HG02870 (cell line): ENCODE results near the gene TALDO1.
"Not testable (repeated sequence)": the region's sequence is repeated elsewhere in the genome, so short reads cannot be mapped to it uniquely, and the experiment has no call there.

Experiments used
- ATAC-seq: cut with Tn5 transposase; IDR thresholded peaks from one replicate; pipeline ENCODE4 v1.9.1; 2021; ENCODE audit warnings: mild to moderate bottlenecking, moderate library complexity; ENCODE audit not compliant: unreplicated experiment

TALDO1 gene

GRCh38 chr11:733072-733471 is 14.2 kb upstream of the TALDO1 start:
- ATAC-seq: no peak

DNA sequence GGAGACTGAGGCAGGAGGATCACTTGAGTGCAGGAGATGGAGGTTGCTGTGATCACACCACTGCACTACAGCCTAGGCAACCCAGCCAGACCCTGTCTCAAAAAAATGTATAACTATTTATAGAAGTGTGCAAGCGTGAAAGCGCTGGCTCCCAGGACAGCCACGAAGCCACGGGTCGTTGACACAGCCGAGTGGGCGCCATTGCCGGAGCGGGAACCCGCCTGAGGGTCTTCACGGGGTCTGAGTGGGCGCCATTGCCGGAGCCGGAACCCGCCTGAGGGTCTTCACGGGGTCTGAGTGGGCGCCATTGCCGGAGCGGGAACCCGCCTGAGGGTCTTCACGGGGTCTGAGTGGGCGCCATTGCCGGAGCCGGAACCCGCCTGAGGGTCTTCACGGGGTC is 12.7 kb upstream of the TALDO1 start:
- ATAC-seq: not testable (repeated sequence)

DNA sequence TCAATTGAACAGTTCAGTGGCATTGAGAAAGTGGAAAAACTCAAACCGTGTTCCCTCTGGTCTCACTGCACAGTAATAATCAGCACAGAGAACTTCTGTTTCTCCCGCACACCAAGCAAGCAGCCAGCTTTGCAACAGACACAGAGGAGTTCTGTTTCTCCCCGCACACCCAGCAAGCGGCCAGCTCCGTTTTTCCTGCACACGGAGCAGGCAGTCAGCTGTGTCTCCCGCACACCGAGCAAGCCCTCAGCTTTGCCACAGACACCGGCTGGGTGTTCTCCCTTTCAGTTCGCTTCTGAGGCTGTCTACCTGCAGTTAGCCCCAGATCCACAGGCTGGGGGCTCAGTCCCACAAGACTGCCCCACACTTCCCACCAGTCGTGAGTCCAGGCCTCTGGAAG is 9.9 kb upstream of the TALDO1 start:
- no peak for ATAC-seq

GRCh38 chr11:737899-738298 is 9.4 kb upstream of the TALDO1 start:
- not testable (repeated sequence) for ATAC-seq

DNA sequence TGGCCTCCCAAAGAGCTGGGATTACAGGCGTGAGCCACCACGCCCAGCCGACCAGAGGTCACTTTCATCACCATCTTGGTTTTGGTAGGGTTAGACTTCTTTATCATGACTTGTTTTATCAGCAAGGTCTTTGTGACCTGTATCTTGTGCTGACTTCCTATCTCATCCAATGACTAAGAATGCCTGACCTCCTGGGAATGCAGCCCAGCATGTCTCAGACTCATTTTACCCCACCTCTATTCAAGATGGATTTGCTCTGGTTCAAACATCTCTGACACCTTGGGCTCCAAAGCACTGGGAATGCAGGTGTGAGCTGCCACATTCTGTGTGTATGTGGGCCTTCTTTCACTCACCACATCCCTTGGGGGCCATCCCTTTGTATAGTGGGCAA is 5.1 kb upstream of the TALDO1 start:
- no peak for ATAC-seq

DNA sequence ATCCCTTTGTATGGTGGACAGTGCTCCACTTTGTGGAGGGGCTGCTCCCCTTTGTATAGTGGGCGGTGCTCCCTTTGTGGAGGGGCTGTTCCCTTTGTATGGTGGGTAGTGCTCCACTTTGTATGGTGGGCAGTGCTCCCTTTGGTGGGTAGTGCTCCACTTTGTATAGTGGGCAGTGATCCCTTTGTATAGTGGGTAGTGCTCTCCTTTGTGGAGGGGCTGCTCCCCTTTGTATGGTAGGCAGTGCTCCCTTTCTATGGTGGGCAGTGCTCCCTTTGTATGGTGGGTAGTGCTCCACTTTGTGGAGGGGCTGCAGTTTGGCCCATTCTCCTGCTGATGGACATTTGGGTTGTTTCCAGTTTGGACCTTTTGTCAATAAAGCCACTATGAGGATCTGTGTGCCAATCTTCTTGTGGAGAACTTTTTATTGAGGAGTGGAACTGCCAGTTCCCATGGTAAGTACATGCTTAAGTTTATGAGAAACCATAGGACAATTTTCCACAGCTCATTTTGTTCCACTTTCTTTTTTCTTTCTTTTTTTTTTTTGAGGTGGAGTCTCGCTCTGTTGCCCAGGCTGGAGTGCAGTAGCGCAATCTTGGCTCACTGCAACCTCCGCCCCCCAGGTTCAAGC is 4.6 kb upstream of the TALDO1 start:
- no peak for ATAC-seq

- no peak for ATAC-seq
Measured at GRCh38 chr11:745428-745827, 1.8 kb upstream of the TALDO1 start.

DNA sequence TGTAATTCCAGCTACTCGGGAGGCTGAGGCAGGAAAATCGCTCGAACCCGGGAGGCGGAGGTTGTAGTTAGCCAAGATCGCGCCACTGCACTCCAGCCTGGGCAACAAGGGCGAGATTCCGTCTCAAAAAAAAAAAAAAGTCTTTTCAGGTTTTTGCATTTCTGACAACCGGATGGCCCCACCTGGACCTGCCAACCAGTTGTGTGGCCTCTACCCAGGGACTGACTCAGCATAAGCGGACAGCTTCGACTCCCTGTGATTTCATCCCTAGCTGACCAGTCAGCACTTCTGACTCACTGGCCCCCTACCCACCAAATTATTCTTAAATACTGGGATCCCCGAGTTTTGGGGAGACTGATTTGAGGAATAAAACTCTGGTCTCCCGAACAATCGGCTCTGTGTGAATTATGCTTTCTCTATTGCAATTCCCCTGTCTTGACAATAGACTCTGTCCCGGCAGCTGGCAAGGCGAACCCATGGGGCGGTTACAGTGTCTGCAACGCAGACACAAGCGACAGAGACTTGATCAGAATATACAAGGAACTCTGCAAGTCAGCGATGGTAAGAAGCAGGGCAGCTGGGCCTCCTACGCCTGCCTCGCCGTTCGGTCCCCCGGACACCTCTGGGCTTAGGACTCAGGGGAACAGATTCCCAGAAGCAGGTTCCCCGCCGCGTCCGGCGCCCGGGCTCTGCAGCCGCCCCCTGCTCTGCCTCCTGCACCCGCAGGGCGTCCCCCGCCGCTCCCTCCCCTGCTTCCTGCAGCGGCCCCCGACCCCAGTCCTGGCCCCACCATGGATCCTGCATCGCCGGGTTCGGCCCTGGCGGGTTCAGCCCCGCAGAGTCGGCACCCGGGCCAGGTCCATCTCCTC is 741 bp upstream of the TALDO1 start:
- peak; percentile 24 for ATAC-seq

GRCh38 chr11:748007-748359 is 719 bp downstream of the TALDO1 start:
- no peak for ATAC-seq

DNA sequence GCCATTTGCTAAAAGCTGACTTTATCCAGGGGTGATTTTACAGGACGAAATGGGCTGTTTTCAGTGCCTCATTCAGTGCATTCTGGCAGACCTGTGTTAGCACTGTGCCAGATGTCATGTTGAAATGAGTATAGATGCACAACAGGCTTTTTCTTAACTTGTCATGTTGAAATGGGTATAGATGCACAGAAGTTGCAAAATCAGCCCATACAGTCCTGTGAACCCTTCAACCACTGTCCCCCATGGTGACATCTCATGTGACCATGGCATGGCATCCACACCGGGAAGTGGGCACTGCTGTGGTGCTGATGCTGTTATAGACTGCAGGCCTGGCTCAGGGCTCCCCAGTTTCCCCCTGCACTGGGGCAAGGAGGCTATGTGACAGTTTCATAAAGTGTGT is 2.5 kb downstream of the TALDO1 start:
- no peak for ATAC-seq

GRCh38 chr11:760236-760635 is 13.0 kb downstream of the TALDO1 start:
- no peak for ATAC-seq

DNA sequence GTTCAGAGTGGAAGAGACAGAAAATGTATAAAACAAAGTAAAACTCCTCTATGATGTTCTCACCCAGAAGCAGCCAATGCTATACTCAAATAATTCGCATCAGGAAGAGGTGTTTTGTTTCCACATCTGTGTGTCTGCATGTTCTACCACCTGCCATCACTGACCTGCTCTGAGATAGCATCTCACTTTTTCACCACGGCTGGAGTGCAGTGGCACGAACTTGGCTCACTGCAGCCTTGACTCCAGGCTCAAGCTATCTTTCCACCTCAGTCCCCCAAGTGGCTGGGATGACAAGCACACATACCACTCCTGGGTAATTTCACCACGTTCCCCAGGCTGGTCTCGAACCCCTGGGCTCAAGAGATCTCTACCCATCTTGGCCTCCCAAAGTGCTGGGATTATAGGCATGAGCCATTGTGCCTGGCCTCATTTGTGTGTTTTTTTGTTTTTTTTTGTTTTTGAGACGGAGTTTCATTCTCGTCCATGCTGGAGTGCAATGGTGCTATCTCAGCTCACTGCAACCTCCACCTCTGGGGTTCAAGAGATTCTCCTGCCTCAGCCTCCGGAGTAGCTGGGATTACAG is 14.4 kb downstream of the TALDO1 start:
- no peak for ATAC-seq

DNA sequence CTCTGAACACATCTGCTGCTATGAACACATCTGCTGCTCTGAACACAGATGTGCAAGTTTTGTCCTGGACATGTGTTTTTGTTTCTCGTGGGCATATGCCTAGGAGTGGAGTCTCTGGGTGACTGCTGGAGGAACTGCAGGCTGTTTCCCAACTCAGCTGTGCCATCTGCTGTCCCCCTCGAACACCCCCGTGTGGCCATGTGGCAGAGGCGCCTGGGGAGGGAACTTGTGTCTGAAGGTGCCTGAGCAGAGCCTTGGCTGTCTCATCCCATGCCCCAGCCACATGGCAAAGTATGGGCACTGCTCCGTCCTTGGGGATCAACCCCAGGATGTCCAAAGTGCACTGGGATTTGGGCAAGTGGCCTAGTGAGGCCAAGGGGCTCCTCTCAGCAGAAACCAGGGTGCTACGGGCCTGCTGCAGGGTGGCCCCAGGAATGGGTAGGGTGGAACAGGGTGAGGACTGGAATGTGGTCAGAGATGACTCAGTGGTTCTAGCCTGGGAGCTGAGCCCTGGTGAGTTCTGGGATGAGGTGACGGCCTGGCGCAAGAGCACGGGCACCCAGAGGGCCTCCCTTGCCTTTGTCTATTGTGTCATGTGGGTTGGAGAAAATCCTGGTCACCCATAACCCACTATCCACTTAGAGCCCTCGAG is 15.3 kb downstream of the TALDO1 start:
- ATAC-seq: no peak

GRCh38 chr11:763073-763463 is 15.8 kb downstream of the TALDO1 start:
- no peak for ATAC-seq

DNA sequence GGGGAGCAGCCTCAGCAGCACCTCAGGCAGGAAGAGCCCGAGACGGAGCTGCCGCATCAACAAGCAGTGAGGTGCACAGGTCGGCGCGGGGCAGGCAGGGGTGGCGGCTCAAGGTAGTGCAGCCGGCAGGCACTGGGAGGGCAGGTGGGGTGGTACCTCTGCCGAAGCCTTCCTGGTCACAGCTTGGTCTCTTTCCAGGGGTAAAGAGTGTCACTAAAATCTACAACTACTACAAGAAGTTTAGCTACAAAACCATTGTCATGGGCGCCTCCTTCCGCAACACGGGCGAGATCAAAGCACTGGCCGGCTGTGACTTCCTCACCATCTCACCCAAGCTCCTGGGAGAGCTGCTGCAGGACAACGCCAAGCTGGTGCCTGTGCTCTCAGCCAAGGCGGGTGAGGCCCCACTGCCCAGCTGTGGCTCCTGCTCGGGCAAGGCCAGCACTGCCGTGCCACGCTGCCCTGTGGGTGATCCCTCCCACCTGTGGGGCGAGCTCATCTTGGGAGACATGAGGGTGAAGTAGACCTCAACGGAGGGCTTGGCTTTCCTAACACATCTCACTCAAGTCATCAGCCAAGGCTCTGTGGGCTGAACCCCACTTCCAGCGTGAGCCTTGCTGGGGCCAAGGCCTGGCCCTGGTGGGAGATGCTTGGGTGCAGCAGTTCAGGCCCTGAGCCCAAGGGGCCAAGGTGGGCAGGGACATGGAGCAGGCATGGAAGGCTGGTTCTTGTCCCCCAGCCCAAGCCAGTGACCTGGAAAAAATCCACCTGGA is 16.5 kb downstream of the TALDO1 start:
- no peak for ATAC-seq

DNA sequence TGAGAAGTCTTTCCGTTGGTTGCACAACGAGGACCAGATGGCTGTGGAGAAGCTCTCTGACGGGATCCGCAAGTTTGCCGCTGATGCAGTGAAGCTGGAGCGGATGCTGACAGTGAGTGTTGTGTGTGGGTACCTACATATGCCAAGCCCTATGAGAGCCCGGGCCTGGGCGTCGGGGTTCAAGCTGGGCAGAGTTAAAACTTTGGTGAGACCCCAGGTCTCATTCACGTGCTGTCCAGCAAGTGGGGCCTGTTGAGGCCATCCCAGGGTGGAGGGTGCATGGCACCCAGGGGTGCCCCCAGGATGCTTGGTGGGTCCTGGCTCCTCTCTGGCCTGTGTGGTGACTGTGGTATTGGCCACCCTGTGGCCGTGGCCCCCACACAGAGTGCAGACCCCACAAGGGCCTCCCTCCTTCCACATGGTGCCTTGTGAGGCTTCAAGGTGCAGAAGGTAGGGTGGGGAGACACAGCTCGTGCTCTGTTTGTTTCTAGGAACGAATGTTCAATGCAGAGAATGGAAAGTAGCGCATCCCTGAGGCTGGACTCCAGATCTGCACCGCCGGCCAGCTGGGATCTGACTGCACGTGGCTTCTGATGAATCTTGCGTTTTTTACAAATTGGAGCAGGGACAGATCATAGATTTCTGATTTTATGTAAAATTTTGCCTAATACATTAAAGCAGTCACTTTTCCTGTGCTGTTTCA is 17.2 kb downstream of the TALDO1 start:
- ATAC-seq: no peak

GRCh38 chr11:765025-765801 is 17.9 kb downstream of the TALDO1 start:
- no peak for ATAC-seq

GRCh38 chr11:765802-766091 is 18.5 kb downstream of the TALDO1 start:
- ATAC-seq: no peak

- ATAC-seq: no peak
Measured at GRCh38 chr11:766106-766935, 19.1 kb downstream of the TALDO1 start.
